Measurements from ENCODE around the gene FAM210A. TPM values are rescaled to one million over a fixed set of nuclear protein-coding genes. Genes with fewer than 3 reads are reported as not detected.

The FAM210A gene
- total RNA-seq, 5 donors from 2014 or later (not counting 1 experiment from before 2014, with no cell fraction given), result 7.3 to 10.8 (median 9.1) TPM

DNA sequence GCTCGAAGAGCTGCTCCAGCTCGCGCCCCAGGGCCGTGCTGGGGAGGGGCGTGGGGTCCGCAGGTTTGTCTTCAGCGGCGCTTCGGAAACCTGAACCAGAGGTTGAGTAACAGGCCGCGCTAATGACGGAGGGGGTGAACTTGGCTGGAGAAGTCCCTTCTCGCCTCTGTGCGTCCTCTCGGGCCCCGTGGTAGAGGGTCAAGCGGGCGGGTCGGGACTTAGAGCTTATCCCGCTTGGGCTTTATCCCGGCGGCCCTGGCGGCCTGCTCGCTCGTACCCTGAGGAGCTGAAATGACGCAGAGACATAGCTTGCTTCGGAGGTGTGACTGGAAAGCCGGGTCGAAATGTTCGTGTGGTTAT is 594 bp upstream of the FAM210A start:
- H3K27me3 Mint-ChIP-seq, result no peaks in the 10 kb centered on the region

DNA sequence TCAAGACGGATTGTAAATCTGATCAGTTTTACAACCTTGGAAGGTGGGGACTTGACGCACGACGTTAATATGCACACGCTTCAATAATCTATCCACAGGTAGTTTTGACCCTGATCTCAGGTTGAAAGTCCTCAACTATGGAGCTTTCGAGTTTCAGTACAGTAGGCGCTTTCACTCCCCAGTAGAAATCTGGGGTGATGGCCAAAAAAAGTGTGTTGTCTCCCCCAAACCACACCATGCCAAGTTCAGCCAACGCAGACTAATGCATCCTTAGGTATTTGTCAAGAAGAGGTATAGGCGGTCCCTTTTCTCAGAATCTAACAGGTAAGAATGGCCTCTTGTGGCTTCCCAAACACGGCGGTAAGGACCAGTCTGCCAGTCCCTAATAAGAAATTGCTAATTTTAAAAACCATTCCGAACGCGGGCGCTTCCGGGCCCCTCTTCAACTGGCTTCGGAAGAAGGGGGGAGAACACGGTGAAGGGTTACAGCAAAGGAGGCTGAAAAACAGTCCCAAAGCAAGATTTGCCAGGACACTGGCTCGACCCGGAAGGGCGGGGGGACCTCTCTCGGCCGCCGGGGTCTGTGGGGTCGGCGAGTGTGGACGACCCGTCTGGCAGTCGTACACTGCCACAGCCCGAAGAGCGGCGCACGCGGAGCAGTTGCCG is 659 bp downstream of the FAM210A start:
- ChIA-PET POLR2A (interaction anchor here in 1 of 2 donors (0.5 to 0.6 kb wide), 2 partner anchors 19 to 300 kb away, joined by 3 to 4 read pairs; no protein-coding TSS in a partner anchor), CTCF (interaction anchor here in 1 of 2 donors (0.6 to 1.2 kb wide), 2 partner anchors 510 to 735 kb away, joined by 4 to 5 read pairs; partner anchors contain the start of gene CEP192)
- H3K27ac Mint-ChIP-seq, result peak overlapping the region in 1 of 2 donors; percentile 44
- peaks cover 58 to 67% (median 59%) of the 10 kb centered on the region in 3 donors for H3K4me1 Mint-ChIP-seq
- H3K9me3 Mint-ChIP-seq, result no peaks in the 10 kb centered on the region
- no peaks in the 10 kb centered on the region for H3K27me3 Mint-ChIP-seq
- 3% methylated on average over 25 of the region's 35 CpGs for WGBS (ENCODE audit: insufficient coverage)
- Histone ChIP-seq H3K27me3 (replicated peaks in 1 of 2; ENCODE audit: control insufficient read depth in 2 of 2, extremely low read depth in 1 of 2, insufficient read depth in 2 of 2, low read length in 1 of 2) (no peaks in the 10 kb centered on the region), H3K27ac (ENCODE audit: low read length) (no peak overlapping the region), H3K4me3 (ENCODE audit: control insufficient read depth in 1 of 2, extremely low read depth in 1 of 2, low read length in 1 of 2) (peak overlapping the region; percentile 65 to 91), H3K9me3 (no peaks in the 10 kb centered on the region), H3K4me1 (ENCODE audit: control insufficient read depth in 1 of 2, extremely low read depth in 1 of 2, insufficient read depth in 2 of 2, low read length in 2 of 2) (peaks cover 14 to 21% of the 10 kb centered on the region in 2 experiments), H3K36me3 (ENCODE audit: control insufficient read depth in 2 of 2, extremely low read depth in 1 of 2, insufficient read depth in 1 of 2, low read length in 1 of 2) (peaks cover 0 to 1% of the 10 kb centered on the region in 2 donors)
- ATAC-seq (replicated peaks in 1 of 4), result peak in 3 of 4 experiments; percentile 5 to 15 (median 12)
- H3K36me3 Mint-ChIP-seq, result peaks cover 14% of the 10 kb centered on the region
- peak in 6 of 35 experiments; percentile 1 to 9 (median 4) for DNase-seq
- peak overlapping the region; percentile 85 to 95 (median 86) for H3K4me3 Mint-ChIP-seq

More for the DNA sequence above, 594 bp upstream of the FAM210A start:
- Histone ChIP-seq H3K4me1 (ENCODE audit: control insufficient read depth in 1 of 2, extremely low read depth in 1 of 2, insufficient read depth in 2 of 2, low read length in 2 of 2) (peaks cover 19 to 24% of the 10 kb centered on the region in 2 experiments), H3K36me3 (ENCODE audit: control insufficient read depth in 2 of 2, extremely low read depth in 1 of 2, insufficient read depth in 1 of 2, low read length in 1 of 2) (peaks cover 0 to 7% of the 10 kb centered on the region in 2 donors), H3K4me3 (ENCODE audit: control insufficient read depth in 1 of 2, extremely low read depth in 1 of 2, low read length in 1 of 2) (peak overlapping the region; percentile 65 to 91), H3K27me3 (replicated peaks in 1 of 2; ENCODE audit: control insufficient read depth in 2 of 2, extremely low read depth in 1 of 2, insufficient read depth in 2 of 2, low read length in 1 of 2) (no peaks in the 10 kb centered on the region), H3K9me3 (no peaks in the 10 kb centered on the region), H3K27ac (ENCODE audit: low read length) (peak overlapping the region; percentile 81)
- H3K27ac Mint-ChIP-seq, result peak overlapping the region; percentile 89 to 97
- H3K4me3 Mint-ChIP-seq, result peak overlapping the region; percentile 85 to 95 (median 86)
- H3K9me3 Mint-ChIP-seq, result no peaks in the 10 kb centered on the region
- ChIA-PET CTCF (interaction anchor here (0.5 to 0.9 kb wide), 4 partner anchors 17 to 669 kb away, joined by 3 to 4 read pairs (median 4); no protein-coding TSS in a partner anchor), POLR2A (interaction anchor here (0.5 to 0.9 kb wide), 5 partner anchors 159 to 779 kb away, joined by 3 to 6 read pairs (median 5); no protein-coding TSS in a partner anchor)
- H3K36me3 Mint-ChIP-seq, result peaks cover 17% of the 10 kb centered on the region
- ATAC-seq (replicated peaks in 1 of 4) (peak; percentile 4 to 25 (median 15)), DNase-seq (peak in 20 of 35 experiments; percentile 1 to 54 (median 11))
- peaks cover 64 to 70% (median 65%) of the 10 kb centered on the region in 3 donors for H3K4me1 Mint-ChIP-seq
- WGBS (ENCODE audit: insufficient coverage), result 0% methylated on average over 30 of the region's 30 CpGs

- Mint-ChIP-seq H3K27ac (no peak overlapping the region), H3K27me3 (no peaks in the 10 kb centered on the region), H3K4me3 (no peak overlapping the region), H3K9me3 (peaks cover 0 to 9% (median 0%) of the 10 kb centered on the region in 3 donors), H3K36me3 (peaks cover 31% of the 10 kb centered on the region), H3K4me1 (peaks cover 34 to 51% (median 37%) of the 10 kb centered on the region in 3 donors)
- H3K9me3 ChIP-seq, result no peaks in the 10 kb centered on the region
- no CpG with 5 or more reads among the region's 1 CpG for WGBS (ENCODE audit: insufficient coverage)
- H3K4me1 ChIP-seq (ENCODE audit: control insufficient read depth in 1 of 2, extremely low read depth in 1 of 2, insufficient read depth in 2 of 2, low read length in 2 of 2), result peaks cover 5 to 8% of the 10 kb centered on the region in 2 experiments
- ChIA-PET POLR2A (interaction anchor here in 1 of 2 donors (0.6 kb wide), 1 partner anchor 61 kb away, joined by 4 read pairs; no protein-coding TSS in a partner anchor), CTCF (no interaction called here)
- H3K36me3 ChIP-seq (ENCODE audit: control insufficient read depth in 2 of 2, extremely low read depth in 1 of 2, insufficient read depth in 1 of 2, low read length in 1 of 2), result no peaks in the 10 kb centered on the region
- no peak overlapping the region for H3K4me3 ChIP-seq (ENCODE audit: control insufficient read depth in 1 of 2, extremely low read depth in 1 of 2, low read length in 1 of 2)
- H3K27me3 ChIP-seq (replicated peaks in 1 of 2; ENCODE audit: control insufficient read depth in 2 of 2, extremely low read depth in 1 of 2, insufficient read depth in 2 of 2, low read length in 1 of 2), result no peaks in the 10 kb centered on the region
- DNase-seq (no peak), ATAC-seq (replicated peaks in 1 of 4) (no peak)
- no peak overlapping the region for H3K27ac ChIP-seq (ENCODE audit: low read length)
Measured at GRCh38 chr18:13720847-13721246, 5.5 kb downstream of the FAM210A start.

- Mint-ChIP-seq H3K27ac (no peak overlapping the region), H3K36me3 (peaks cover 31% of the 10 kb centered on the region), H3K4me3 (no peak overlapping the region), H3K9me3 (peaks cover 0 to 9% (median 0%) of the 10 kb centered on the region in 3 donors), H3K27me3 (no peaks in the 10 kb centered on the region), H3K4me1 (peaks cover 27 to 44% (median 30%) of the 10 kb centered on the region in 3 donors)
- H3K27me3 ChIP-seq (replicated peaks in 1 of 2; ENCODE audit: control insufficient read depth in 2 of 2, extremely low read depth in 1 of 2, insufficient read depth in 2 of 2, low read length in 1 of 2), result no peaks in the 10 kb centered on the region
- WGBS (ENCODE audit: insufficient coverage), result 100% methylated on average over 1 of the region's 1 CpG
- POLR2A ChIA-PET, result no interaction called here
- no peak overlapping the region for H3K27ac ChIP-seq (ENCODE audit: low read length)
- H3K4me3 ChIP-seq (ENCODE audit: control insufficient read depth in 1 of 2, extremely low read depth in 1 of 2, low read length in 1 of 2), result no peak overlapping the region
- H3K4me1 ChIP-seq (ENCODE audit: control insufficient read depth in 1 of 2, extremely low read depth in 1 of 2, insufficient read depth in 2 of 2, low read length in 2 of 2), result peaks cover under 1 to 3% of the 10 kb centered on the region in 2 experiments
- no peaks in the 10 kb centered on the region for H3K9me3 ChIP-seq
- DNase-seq, result no peak
- CTCF ChIA-PET, result interaction anchor here in 1 of 2 donors (0.7 kb wide), 2 partner anchors 87 to 534 kb away, joined by 3 to 4 read pairs; no protein-coding TSS in a partner anchor
- ATAC-seq (replicated peaks in 1 of 4), result no peak
- H3K36me3 ChIP-seq (ENCODE audit: control insufficient read depth in 2 of 2, extremely low read depth in 1 of 2, insufficient read depth in 1 of 2, low read length in 1 of 2), result no peaks in the 10 kb centered on the region
Measured at GRCh38 chr18:13720123-13720522, 6.2 kb downstream of the FAM210A start.

DNA sequence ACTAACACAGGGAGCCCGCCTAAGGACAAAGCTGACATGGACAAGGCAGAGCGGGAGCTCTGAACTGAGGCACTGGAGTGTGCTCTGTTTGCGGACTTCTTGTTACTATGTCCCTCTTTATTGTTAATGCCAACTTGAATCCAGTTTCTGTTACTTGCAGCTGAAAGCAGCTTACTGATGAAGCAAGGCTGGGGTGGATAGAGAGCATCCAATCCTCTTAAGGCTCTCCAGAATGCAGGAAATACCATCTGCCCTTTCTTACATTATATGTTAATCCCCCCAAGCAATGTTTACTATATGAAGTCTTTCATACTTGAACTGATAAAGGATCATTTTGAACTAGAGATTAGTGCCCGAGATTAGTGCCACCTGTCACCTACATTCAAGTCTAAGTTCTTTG is 9.4 kb downstream of the FAM210A start:
- H3K27ac Mint-ChIP-seq, result no peak overlapping the region
- no peaks in the 10 kb centered on the region for H3K27me3 ChIP-seq (replicated peaks in 1 of 2; ENCODE audit: control insufficient read depth in 2 of 2, extremely low read depth in 1 of 2, insufficient read depth in 2 of 2, low read length in 1 of 2)
- peaks cover 27% of the 10 kb centered on the region for H3K36me3 Mint-ChIP-seq
- H3K4me1 Mint-ChIP-seq, result peaks cover 17 to 54% (median 17%) of the 10 kb centered on the region in 3 donors
- ChIA-PET CTCF (no interaction called here), POLR2A (no interaction called here)
- no peaks in the 10 kb centered on the region for H3K27me3 Mint-ChIP-seq
- 96% methylated on average over 3 of the region's 4 CpGs for WGBS (ENCODE audit: insufficient coverage)
- DNase-seq, result no peak
- no peak overlapping the region for H3K4me3 ChIP-seq (ENCODE audit: control insufficient read depth in 1 of 2, extremely low read depth in 1 of 2, low read length in 1 of 2)
- no peak overlapping the region for H3K27ac ChIP-seq (ENCODE audit: low read length)
- H3K36me3 ChIP-seq (ENCODE audit: control insufficient read depth in 2 of 2, extremely low read depth in 1 of 2, insufficient read depth in 1 of 2, low read length in 1 of 2), result no peaks in the 10 kb centered on the region
- H3K9me3 Mint-ChIP-seq, result peaks cover 0 to 9% (median 0%) of the 10 kb centered on the region in 3 donors
- no peak for ATAC-seq (replicated peaks in 1 of 4)
- no peak overlapping the region for H3K4me3 Mint-ChIP-seq
- no peaks in the 10 kb centered on the region for H3K4me1 ChIP-seq (ENCODE audit: control insufficient read depth in 1 of 2, extremely low read depth in 1 of 2, insufficient read depth in 2 of 2, low read length in 2 of 2)
- H3K9me3 ChIP-seq, result no peaks in the 10 kb centered on the region

DNA sequence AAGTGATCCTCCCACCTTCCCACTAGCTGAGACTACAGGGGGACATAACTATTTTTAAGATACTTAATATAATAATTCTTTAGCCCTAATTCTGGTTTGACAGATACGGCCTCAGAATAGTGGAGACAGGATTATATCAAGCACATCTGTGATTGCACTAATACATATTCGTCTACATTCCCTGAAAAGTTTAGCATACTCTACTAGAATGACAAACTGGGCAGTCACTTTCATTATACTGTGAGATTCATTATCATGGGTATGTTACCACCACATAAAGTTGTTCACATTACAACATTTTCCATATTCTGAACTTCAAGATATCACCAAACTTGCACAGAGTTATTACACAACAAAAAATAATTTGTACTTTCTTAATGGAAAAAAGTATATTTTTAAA is 11.0 kb downstream of the FAM210A start:
- H3K4me1 ChIP-seq (ENCODE audit: control insufficient read depth in 1 of 2, extremely low read depth in 1 of 2, insufficient read depth in 2 of 2, low read length in 2 of 2), result no peaks in the 10 kb centered on the region
- no peak overlapping the region for H3K4me3 Mint-ChIP-seq
- H3K27ac Mint-ChIP-seq, result no peak overlapping the region
- no peaks in the 10 kb centered on the region for H3K9me3 ChIP-seq
- H3K27me3 ChIP-seq (replicated peaks in 1 of 2; ENCODE audit: control insufficient read depth in 2 of 2, extremely low read depth in 1 of 2, insufficient read depth in 2 of 2, low read length in 1 of 2), result no peaks in the 10 kb centered on the region
- no peaks in the 10 kb centered on the region for H3K36me3 ChIP-seq (ENCODE audit: control insufficient read depth in 2 of 2, extremely low read depth in 1 of 2, insufficient read depth in 1 of 2, low read length in 1 of 2)
- peaks cover 15 to 53% (median 20%) of the 10 kb centered on the region in 3 donors for H3K4me1 Mint-ChIP-seq
- H3K36me3 Mint-ChIP-seq, result peaks cover 31% of the 10 kb centered on the region
- H3K4me3 ChIP-seq (ENCODE audit: control insufficient read depth in 1 of 2, extremely low read depth in 1 of 2, low read length in 1 of 2), result no peak overlapping the region
- H3K9me3 Mint-ChIP-seq, result peaks cover 0 to 9% (median 0%) of the 10 kb centered on the region in 3 donors
- DNase-seq (no peak), ATAC-seq (replicated peaks in 1 of 4) (no peak)
- POLR2A ChIA-PET, result no interaction called here
- CTCF ChIA-PET, result interaction anchor here in 1 of 2 donors (0.6 kb wide), 1 partner anchor 446 kb away, joined by 4 read pairs; no protein-coding TSS in a partner anchor
- H3K27ac ChIP-seq (ENCODE audit: low read length), result no peak overlapping the region
- WGBS (ENCODE audit: insufficient coverage), result no CpG with 5 or more reads among the region's 2 CpGs
- H3K27me3 Mint-ChIP-seq, result no peaks in the 10 kb centered on the region
